GM18526 (cell line): ENCODE data around the gene BEST1.

Experiments
- POLR2A ChIP-seq: IDR thresholded peaks from 3 replicates; pipeline ENCODE4 v1.6.1; 2011; ENCODE audit not compliant: insufficient read length; ENCODE audit errors: extremely low read depth

The BEST1 gene

GRCh38 chr11:61952882-61953281 is 2.7 kb downstream of the BEST1 start:
- TF ChIP-seq POLR2A, result no peak

- no peak for TF ChIP-seq POLR2A
These were observed 4.1 kb downstream of the BEST1 start for GRCh38 chr11:61954106-61954850.

DNA sequence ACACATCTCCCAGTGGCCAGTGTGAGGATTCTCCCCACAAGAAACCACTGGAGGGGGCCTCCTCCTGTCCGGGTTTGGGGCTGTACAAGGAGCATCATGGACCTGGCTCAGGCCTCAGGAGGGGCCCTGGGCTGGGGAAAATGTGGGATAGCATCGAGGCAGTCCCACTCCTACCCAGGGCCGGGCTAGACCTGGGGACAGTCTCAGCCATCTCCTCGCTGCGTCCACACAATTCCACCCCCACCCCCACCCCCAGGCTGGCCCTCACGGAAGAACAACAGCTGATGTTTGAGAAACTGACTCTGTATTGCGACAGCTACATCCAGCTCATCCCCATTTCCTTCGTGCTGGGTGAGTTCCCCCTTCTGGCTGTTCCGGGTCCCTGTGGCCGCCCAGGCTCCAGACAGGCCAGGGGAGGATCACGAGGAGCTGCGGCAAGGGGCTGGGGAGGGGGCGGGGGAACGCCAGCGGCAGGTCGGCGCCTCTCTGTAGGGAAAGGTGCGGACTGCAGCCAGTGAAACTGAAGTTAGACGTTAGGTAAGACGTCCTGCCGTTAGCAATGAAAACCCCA is 4.8 kb downstream of the BEST1 start:
- TF ChIP-seq POLR2A, result no peak

DNA sequence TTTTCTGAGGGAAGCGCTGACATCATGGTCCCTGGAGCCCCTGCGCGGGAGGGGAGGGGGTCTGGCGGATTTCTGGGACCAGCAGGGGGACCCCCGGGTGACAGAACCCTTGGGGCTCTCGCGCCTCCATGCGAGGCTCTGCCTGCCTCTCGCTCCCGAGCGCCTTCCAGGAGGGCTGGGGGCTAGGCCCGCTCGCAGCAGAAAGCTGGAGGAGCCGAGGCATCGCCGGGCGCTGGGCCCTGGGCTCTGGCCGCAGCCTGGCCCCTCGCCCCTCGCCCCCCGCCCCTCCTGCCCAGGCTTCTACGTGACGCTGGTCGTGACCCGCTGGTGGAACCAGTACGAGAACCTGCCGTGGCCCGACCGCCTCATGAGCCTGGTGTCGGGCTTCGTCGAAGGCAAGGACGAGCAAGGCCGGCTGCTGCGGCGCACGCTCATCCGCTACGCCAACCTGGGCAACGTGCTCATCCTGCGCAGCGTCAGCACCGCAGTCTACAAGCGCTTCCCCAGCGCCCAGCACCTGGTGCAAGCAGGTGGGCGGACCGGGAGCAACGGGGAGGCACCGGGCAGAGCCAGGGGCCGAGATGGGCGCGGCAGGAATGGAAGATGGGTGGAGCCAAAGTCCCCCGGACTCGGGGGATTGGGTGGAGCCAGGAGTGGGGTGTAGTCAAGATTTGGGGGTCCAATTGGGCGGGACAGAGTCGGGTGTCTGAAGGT is 5.4 kb downstream of the BEST1 start:
- TF ChIP-seq POLR2A, result no peak

GRCh38 chr11:61956191-61957020 is 6.3 kb downstream of the BEST1 start:
- no peak for TF ChIP-seq POLR2A

DNA sequence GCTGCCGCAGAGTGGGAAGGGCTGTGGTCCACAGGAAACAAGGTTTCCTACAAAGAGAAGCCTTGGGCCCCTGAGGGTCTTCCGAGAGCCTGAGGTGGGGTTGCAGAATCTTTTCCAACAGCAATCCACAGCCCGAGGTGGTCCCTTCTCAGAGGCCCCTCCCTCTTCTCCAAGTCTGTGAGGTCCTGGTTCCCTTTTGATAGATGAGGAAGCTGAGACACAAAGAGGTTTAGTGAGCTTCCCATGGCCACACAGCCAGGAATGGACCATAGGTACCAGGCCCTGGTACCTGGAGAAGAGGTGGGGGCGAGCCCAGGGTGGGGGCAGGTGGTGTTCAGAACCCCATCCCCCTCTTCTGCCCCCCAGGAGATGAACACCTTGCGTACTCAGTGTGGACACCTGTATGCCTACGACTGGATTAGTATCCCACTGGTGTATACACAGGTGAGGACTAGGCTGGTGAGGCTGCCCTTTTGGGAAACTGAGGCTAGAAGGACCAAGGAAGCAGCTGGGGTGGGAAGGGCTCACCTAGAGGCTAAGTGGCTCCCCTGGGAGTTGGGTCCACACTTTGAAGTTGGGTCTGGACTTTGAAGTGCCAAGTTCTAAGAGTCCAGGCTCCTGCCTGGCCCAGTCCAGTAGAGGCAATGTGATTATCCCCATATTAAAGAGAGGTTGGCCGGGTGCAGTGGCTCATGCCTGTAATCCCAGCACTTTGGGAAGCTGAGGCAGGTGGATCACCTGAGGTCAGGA is 7.0 kb downstream of the BEST1 start:
- no peak for TF ChIP-seq POLR2A

DNA sequence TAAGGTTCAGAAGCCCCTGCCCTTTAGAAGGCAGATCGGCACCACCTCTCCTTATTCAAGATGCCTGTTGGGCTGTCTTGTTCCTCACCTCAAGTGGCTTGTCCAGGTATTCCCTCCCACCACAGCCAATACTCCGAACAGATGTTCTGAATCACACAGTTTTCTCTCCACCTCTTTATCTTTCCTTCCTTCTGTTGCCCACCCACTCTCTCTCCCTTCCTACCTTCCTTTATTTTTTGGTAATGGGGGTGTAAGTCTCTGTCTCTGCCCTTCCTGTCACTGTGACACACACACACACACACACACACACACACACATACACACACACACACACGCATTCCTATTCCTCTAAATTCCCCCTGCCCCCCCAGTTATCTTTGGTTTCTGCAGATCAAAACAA is 8.4 kb downstream of the BEST1 start:
- no peak for TF ChIP-seq POLR2A

GRCh38 chr11:61959114-61959513 is 9.0 kb downstream of the BEST1 start:
- no peak for TF ChIP-seq POLR2A

DNA sequence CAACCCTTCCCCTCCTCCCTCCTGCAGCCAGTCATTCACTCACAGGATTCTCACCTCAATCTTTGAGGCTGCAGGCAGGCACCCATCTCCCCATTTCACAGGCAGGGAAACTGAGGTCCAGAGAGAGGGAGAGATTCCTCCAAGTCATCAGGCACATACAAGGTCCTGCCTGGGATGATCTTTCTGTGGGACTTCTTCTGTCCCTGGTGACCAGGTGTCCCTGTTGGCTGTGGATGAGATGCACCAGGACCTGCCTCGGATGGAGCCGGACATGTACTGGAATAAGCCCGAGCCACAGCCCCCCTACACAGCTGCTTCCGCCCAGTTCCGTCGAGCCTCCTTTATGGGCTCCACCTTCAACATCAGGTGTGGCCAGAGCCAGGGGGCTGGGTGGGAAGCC is 9.5 kb downstream of the BEST1 start:
- no peak for TF ChIP-seq POLR2A

DNA sequence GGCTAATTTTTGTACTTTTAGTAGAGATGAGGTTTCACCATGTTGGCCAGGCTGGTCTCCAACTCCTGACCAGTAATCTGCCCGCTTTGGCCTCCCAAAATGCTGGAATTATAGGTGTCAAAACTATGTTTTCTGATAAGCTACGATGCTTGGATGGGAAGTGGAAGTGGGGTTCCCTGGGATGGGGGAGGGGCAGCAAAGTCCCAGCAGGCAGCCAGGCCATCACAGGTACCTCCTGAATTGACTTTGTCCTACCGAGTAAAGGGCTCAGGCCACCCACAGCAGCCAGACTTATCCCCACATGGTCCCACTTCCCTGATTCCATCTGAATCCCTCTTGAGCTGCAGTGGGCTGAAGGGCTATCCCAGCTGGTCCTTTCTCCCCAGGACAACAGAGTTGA is 10.4 kb downstream of the BEST1 start:
- no peak for TF ChIP-seq POLR2A

GRCh38 chr11:61961570-61962212 is 11.5 kb downstream of the BEST1 start:
- TF ChIP-seq POLR2A, result no peak

DNA sequence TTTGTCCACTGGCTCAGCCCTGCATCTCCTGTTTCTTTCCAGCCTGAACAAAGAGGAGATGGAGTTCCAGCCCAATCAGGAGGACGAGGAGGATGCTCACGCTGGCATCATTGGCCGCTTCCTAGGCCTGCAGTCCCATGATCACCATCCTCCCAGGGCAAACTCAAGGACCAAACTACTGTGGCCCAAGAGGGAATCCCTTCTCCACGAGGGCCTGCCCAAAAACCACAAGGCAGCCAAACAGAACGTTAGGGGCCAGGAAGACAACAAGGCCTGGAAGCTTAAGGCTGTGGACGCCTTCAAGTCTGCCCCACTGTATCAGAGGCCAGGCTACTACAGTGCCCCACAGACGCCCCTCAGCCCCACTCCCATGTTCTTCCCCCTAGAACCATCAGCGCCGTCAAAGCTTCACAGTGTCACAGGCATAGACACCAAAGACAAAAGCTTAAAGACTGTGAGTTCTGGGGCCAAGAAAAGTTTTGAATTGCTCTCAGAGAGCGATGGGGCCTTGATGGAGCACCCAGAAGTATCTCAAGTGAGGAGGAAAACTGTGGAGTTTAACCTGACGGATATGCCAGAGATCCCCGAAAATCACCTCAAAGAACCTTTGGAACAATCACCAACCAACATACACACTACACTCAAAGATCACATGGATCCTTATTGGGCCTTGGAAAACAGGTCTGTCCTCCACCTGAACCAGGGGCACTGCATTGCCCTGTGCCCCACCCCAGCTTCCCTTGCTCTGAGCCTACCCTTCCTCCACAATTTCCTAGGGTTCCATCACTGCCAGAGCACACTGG is 12.3 kb downstream of the BEST1 start:
- no peak for TF ChIP-seq POLR2A

DNA sequence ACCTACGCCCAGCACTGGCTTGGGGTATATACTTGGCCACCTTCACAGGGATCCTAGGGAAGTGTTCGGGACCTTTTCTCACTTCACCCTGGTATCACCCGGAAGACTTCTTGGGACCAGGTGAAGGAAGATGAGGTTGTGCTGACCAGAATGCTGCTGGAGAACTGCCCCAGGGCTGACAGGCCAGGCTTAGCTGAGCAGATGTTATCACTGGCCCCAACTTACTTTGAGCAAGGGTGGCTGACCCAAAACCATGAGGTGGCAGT is 12.8 kb downstream of the BEST1 start:
- TF ChIP-seq POLR2A, result peak; percentile 29

DNA sequence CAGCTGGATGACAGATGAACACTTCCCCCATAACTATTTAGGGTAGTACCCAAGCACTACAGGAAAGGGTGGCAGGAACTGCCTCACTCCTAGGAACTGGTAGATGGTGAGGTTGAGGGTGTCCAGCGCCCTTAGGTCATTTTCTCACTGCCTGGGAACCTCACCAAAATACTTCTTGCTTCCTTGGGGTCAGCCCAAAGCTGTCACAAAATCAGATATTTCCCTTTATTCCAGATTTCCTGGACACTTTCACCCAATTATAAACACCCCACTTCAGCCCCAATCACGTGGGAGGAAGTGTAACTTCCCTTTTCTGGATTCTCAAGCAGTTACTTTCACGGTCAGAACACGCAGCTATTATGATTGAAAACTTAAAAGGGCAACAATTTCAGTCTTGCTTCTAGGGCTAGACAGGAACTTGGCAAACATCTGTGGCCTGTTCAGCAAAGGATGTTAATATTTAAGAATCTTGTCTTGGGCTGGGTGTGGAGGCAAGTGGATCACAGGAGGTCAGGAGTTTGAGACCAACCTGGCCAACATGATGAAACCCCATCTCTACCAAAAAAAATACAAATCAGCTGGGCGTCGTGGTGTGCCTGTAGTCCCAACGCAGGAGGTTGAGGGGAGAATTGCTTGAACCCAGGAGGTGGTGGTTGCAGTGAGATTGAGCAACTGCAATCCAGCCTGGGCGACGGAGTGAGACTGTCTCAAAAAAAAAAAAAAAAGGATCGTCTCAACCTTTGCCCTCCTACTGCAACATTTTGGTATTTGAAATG is 13.3 kb downstream of the BEST1 start:
- TF ChIP-seq POLR2A, result no peak
